Measurements from ENCODE around the gene CRABP2. TPM values are rescaled to one million over a fixed set of nuclear protein-coding genes. Genes with fewer than 3 reads are reported as not detected.

The CRABP2 gene
- total and polyA plus RNA-seq, 11 donors = 0.46 to 11.4 (median 1.4) TPM; not detected in 3

DNA sequence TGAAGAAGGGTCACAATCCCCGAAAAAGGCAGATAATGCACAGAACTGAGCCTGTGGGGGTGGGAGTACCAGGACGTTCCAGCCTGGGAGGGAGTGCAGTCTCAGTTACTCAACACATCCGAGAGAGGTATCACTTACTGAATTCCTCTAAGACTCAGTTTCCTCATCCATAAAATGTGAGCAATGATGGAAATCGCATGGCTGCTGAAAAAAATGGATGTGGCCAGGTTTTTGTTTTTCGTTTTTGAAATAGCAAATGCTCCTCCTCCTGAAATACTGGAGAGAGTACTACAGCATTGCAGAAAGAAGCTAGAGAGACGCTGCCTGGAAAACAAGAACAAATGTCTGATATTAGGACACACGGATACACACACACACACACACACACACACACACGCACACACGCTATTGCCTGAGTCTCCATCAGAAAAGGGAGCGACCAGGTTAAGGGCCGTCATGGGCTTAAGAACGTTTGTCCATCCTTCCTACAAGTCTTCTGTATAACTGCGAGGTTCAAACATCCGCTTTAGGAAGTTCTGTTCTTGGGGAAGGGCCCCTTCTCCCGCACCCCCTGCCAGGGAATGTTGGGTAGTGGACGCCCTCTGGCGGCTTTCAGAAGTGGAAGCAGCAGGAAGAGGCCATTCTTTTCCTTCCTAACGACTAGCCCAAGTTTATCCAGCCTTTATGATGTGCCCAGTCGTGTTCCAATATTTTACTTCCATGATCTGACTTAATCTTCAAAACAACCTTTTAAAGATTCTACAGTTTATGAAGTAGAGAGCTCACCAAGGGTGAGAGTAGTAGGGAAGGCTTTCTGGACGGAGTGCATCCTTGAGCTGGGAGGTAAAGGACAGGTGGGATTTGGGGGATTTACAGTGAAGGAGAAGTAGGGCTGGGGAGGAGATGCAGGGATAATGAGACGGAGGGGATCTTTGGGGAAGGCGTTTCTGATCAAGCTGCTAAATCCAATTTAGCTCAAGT, 27.5 kb downstream of the CRABP2 start:
- peak; percentile 35 to 79 (median 70) for ATAC-seq
- Histone ChIP-seq H3K36me3 (peaks cover 0 to 23% (median 10%) of the 10 kb centered on the region in 9 donors), H3K4me1 (peaks cover 4 to 51% (median 33%) of the 10 kb centered on the region in 12 donors), H3K27me3 (peaks cover 0 to 47% (median 0%) of the 10 kb centered on the region in 9 donors), H3K9me3 (no peaks in the 10 kb centered on the region), H3K27ac (peak overlapping the region in 11 of 12 donors; percentile 64 to 98 (median 91)), H3K4me3 (peak overlapping the region in 11 of 12 donors; percentile 51 to 92 (median 69))
- intact Hi-C loops (cut with DNase I) = loop anchor here (1.0 to 5.0 kb wide), 6 partner anchors 18 to 176 kb away; partner anchors contain the start of gene MEF2D (in 1 of the 10)
- peak; percentile 80 to 89 (median 85) for DNase-seq
- WGBS, 4 donors = 2 to 3% (median 3%) methylated on average over 22 of the region's 22 CpGs
- TF ChIP-seq, protein P1, sequence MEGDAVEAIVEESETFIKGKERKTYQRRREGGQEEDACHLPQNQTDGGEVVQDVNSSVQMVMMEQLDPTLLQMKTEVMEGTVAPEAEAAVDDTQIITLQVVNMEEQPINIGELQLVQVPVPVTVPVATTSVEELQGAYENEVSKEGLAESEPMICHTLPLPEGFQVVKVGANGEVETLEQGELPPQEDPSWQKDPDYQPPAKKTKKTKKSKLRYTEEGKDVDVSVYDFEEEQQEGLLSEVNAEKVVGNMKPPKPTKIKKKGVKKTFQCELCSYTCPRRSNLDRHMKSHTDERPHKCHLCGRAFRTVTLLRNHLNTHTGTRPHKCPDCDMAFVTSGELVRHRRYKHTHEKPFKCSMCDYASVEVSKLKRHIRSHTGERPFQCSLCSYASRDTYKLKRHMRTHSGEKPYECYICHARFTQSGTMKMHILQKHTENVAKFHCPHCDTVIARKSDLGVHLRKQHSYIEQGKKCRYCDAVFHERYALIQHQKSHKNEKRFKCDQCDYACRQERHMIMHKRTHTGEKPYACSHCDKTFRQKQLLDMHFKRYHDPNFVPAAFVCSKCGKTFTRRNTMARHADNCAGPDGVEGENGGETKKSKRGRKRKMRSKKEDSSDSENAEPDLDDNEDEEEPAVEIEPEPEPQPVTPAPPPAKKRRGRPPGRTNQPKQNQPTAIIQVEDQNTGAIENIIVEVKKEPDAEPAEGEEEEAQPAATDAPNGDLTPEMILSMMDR (IDR thresholded peaks at IDR 0.05) = peak; percentile 75 to 98 (median 90)
- TF ChIP-seq POLR2A (IDR thresholded peaks at IDR 0.05) = no peak

DNA sequence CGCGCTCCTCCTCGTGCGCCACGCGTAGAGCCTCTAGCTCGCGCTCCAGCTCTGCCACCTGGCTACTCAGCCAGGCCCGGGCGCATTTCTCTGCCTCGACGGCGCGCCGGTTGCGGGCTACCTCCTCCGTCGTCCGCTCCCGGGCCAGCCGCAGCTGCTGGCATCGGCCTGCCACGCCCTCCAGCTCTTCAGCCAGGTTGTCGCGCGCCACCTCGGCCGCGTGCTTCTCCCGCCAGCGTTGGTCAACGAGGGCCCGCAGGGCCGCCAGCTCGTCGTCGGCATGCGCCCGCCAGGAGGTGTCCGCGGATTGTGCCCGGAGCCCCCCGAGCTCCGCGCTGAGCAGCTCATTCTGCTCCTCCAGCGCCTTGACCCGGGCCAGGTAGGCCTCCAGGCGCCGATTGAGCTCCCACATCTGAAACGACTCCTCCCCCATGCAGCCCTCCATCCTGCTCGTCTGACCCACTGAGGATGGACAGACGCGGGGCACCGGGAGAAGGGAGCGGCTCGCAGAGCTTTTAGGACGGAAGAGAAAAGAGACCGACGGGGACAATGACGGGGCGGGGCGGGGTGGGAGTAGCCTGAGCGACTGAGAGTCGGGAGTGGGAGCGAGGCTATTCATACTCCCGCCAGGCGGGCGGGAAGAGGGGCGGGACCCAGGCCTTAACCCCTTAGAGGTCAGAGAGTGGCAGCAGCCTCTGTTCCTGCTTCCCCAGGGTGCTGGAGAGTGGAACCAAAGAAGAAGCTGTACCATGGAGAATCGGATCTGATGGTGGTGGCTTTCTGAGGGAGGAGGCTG, 28.4 kb downstream of the CRABP2 start, which contains the start of gene NES:
Gene NES (minus strand): TSS at position 588 of the 796 bp plus-strand sequence. CDS start 143 bp downstream, at position 445.
- Histone ChIP-seq H3K9me3 (no peaks in the 10 kb centered on the region), H3K36me3 (peaks cover 0 to 32% (median 19%) of the 10 kb centered on the region in 9 donors), H3K4me1 (peaks cover 4 to 58% (median 39%) of the 10 kb centered on the region in 12 donors), H3K4me3 (peak within 1 kb of the TSS; percentile 51 to 92 (median 70)), H3K27ac (peak within 1 kb of the TSS; percentile 84 to 98 (median 91)), H3K27me3 (peaks cover 0 to 47% (median 0%) of the 10 kb centered on the region in 9 donors)
- peak; percentile 85 to 92 (median 88) for ATAC-seq
- DNase-seq = peak; percentile 86 to 91 (median 90)
- intact Hi-C loops (cut with DNase I) = loop anchor here in 5 of 10 donors (1.0 to 5.0 kb wide), 3 partner anchors 17 to 175 kb away; partner anchors contain the start of gene MEF2D (in 1 of the 5)
- WGBS, 4 donors = 0 to 1% (median 1%) methylated on average over 19 to 70 of the region's 70 CpGs
- TF ChIP-seq POLR2A (IDR thresholded peaks at IDR 0.05) = peak in 1 of 2 donors; percentile 58
- TF ChIP-seq, protein P1 (IDR thresholded peaks at IDR 0.05) = no peak

DNA sequence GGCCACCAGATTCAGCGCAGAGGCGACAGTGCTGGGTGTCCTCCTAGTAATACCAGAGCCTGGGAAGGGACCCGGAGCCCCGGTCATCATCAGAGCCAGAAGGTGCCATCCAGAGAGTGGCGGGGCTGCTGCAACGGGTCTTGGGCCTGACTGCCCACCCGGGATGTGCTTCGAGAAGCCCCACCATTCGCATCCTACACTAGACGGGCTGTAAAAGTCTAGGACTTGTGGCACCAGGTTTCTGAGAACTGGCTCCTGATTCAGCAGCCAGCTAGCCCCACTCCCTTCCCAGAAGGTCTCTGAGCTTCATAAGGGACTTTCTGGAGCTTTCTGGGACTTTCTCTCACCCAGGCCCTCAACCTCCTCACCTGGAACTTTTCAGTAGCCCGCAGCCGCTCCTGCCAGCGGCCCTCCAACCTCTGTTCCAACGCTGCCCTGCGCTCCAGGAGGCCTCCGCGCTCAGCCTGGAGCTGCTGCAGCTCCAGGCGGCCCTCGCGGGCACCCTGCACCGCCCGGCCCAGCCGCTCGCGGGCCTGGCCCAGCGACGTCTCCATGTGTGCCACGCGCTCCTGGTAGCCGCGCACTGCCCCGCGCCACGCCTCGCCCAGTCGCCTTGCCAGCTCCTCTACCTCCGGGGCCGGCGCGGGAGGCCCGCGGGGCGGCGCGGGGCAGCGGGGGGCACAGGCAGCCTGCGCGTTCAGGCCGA, 29.1 kb downstream of the CRABP2 start:
- H3K4me1 ChIP-seq = peaks cover 4 to 63% (median 42%) of the 10 kb centered on the region in 12 donors
- intact Hi-C loops (cut with DNase I) = loop anchor here in 2 of 10 donors (5.0 kb wide), 2 partner anchors 49 to 174 kb away; partner anchors contain the start of gene MEF2D (in 1 of the 2)
- DNase-seq (peak in 1 of 5 donors; percentile 61), ATAC-seq (peak in 2 of 4 donors; percentile 23 to 33)
- H3K27me3 ChIP-seq = peaks cover 0 to 47% (median 0%) of the 10 kb centered on the region in 9 donors
- H3K4me3 ChIP-seq = peak overlapping the region; percentile 51 to 92 (median 70)
- H3K9me3 ChIP-seq = no peaks in the 10 kb centered on the region
- peak overlapping the region; percentile 84 to 98 (median 91) for H3K27ac ChIP-seq
- 4 to 25% (median 9%) methylated on average over 5 to 49 of the region's 49 CpGs for WGBS, 4 donors
- no peak for TF ChIP-seq POLR2A (IDR thresholded peaks at IDR 0.05)
- TF ChIP-seq, protein P1 (IDR thresholded peaks at IDR 0.05) = no peak
- peaks cover 0 to 39% (median 26%) of the 10 kb centered on the region in 9 donors for H3K36me3 ChIP-seq

Data from heart left ventricle (tissue), 16 donors.